Stomach (tissue), 9 donors: ENCODE results near the gene H3-3A. TPM values are rescaled to one million over a fixed set of nuclear protein-coding genes. Genes with fewer than 3 reads are reported as not detected.

Experiments used
- DNase-seq, 2 donors: peaks; one replicate each; pipeline versions ENCODE4 v3.0.0 to v3.0.0-alpha.2; 2013 to 2019
- H3K27ac ChIP-seq, 5 donors: fragments of 200-600 bp in 4 of 5; sonication (generic) in 4 of 5; one replicate each; pipeline ENCODE4 v1.5.1; 2013 to 2019; ENCODE audit warnings: mild to moderate bottlenecking in 1 of 5, moderate library complexity in 1 of 5
- H3K27me3 ChIP-seq, 3 donors: fragments of 200-600 bp; sonication (generic); one replicate each; pipeline ENCODE4 v1.5.1; 2017 to 2019; ENCODE audit warnings: mixed run types in 1 of 3
- H3K36me3 ChIP-seq, 4 donors: fragments of 200-600 bp; sonication (generic); 1 replicate in 3 of 4; 2 replicates in 1 of 4; pipeline ENCODE4 v1.5.1; 2016 to 2019
- H3K4me1 ChIP-seq, 4 donors: fragments of 200-600 bp; sonication (generic); one replicate each; pipeline ENCODE4 v1.5.1; 2016 to 2019
- H3K4me3 ChIP-seq, 4 donors: fragments of 200-600 bp; sonication (generic) in 3 of 4; one replicate each; pipeline ENCODE4 v1.5.1; 2016 to 2019; ENCODE audit warnings: mild to moderate bottlenecking in 1 of 4
- H3K9me3 ChIP-seq, 4 donors: fragments of 200-600 bp; sonication (generic); one replicate each; pipeline ENCODE4 v1.5.1; 2016 to 2019
- EP300 ChIP-seq: sonication (generic); formaldehyde crosslinking; IDR thresholded peaks from one replicate; pipeline ENCODE4 v1.6.1; 2017; ENCODE audit warnings: antibody characterized with exemption
- POLR2A ChIP-seq, 4 donors: fragments of 450-650 bp; IDR thresholded peaks; one replicate each; pipeline ENCODE4 v1.6.1; 2016; ENCODE audit warnings: antibody characterized with exemption in 4 of 4, control low read depth in 2 of 4, mild to moderate bottlenecking in 1 of 4, moderate library complexity in 1 of 4
- POLR2AphosphoS5 ChIP-seq, 3 donors: sonication (generic); formaldehyde crosslinking; IDR thresholded peaks; one replicate each; pipeline ENCODE4 v1.6.1; 2016; ENCODE audit warnings: antibody characterized with exemption in 3 of 3
- WGBS, 5 donors: extraction: QIAGEN DNeasy Blood & Tissue Kit in 3 of 5; methylation state at CpG; one replicate each; pipeline versions ENCODE4 v1.1.5 to v1.1.7; 2013 to 2018; 5-methylcytosine and 5-hydroxymethylcytosine counted together
- intact Hi-C: fragments of 100-400 bp; cut with DNase I; formaldehyde crosslinking; loops from one replicate; pipeline ENCODE4 v1.15.1; 2023; ENCODE audit warnings: low total_unique reads
- polyA plus RNA-seq, 3 donors: library from polyadenylated mRNA; stranded (reverse); fragments of 200-250 nt; gene quantifications; one replicate each; pipeline ENCODE4 v1.2.3, GENCODE V29; 2013
- total RNA-seq, 5 donors: library from RNA; depleted of rRNA; stranded (reverse); fragments of >200 nt; gene quantifications; one replicate each; pipeline versions ENCODE4 v1.1.0 to v1.2.3, GENCODE V29; 2014 to 2016
- TF ChIP-seq, protein P1 (sequence below), 7 experiments: fragments of 450-650 bp in 4 of 7; fragments of 200-600 bp in 3 of 7; sonication (generic) in 3 of 7; IDR thresholded peaks; one replicate each; pipeline ENCODE4 v1.5.1; 2016 to 2019; ENCODE audit warnings: antibody characterized with exemption in 7 of 7, control low read depth in 2 of 7, mild to moderate bottlenecking in 1 of 7
- donor health status: healthy with polysubstance abuse.
- donor health status: Bipolar disorder and iron deficiency.
- donor health status: healthy.

Gene H3-3A
- total and polyA plus RNA-seq, 8 donors = 30.7 to 995 (median 413) TPM

- Histone ChIP-seq H3K36me3 (no peaks in the 10 kb centered on the region), H3K4me1 (no peaks in the 10 kb centered on the region), H3K27me3 (no peaks in the 10 kb centered on the region), H3K27ac (no peak overlapping the region), H3K4me3 (no peak overlapping the region), H3K9me3 (no peaks in the 10 kb centered on the region)
- intact Hi-C loops = no loop called here
- 35 to 52% (median 47%) methylated on average over 3 of the region's 3 CpGs for WGBS, 5 donors
- no peak for TF ChIP-seq EP300
- TF ChIP-seq, protein P1, sequence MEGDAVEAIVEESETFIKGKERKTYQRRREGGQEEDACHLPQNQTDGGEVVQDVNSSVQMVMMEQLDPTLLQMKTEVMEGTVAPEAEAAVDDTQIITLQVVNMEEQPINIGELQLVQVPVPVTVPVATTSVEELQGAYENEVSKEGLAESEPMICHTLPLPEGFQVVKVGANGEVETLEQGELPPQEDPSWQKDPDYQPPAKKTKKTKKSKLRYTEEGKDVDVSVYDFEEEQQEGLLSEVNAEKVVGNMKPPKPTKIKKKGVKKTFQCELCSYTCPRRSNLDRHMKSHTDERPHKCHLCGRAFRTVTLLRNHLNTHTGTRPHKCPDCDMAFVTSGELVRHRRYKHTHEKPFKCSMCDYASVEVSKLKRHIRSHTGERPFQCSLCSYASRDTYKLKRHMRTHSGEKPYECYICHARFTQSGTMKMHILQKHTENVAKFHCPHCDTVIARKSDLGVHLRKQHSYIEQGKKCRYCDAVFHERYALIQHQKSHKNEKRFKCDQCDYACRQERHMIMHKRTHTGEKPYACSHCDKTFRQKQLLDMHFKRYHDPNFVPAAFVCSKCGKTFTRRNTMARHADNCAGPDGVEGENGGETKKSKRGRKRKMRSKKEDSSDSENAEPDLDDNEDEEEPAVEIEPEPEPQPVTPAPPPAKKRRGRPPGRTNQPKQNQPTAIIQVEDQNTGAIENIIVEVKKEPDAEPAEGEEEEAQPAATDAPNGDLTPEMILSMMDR (IDR thresholded peaks at IDR 0.05) = no peak
- TF ChIP-seq POLR2AphosphoS5 (IDR thresholded peaks at IDR 0.05) = no peak
- no peak for TF ChIP-seq POLR2A (IDR thresholded peaks at IDR 0.05)
- peak in 1 of 2 donors; percentile 19 for DNase-seq
Observed at GRCh38 chr1:226021401-226021800, 41.1 kb upstream of the H3-3A start.

- intact Hi-C loops = no loop called here
- WGBS, 5 donors = 22 to 50% (median 38%) methylated on average over 2 of the region's 2 CpGs
- Histone ChIP-seq H3K9me3 (no peaks in the 10 kb centered on the region), H3K36me3 (no peaks in the 10 kb centered on the region), H3K4me1 (no peaks in the 10 kb centered on the region), H3K27me3 (no peaks in the 10 kb centered on the region), H3K4me3 (no peak overlapping the region), H3K27ac (no peak overlapping the region)
- DNase-seq = no peak
- TF ChIP-seq POLR2A (IDR thresholded peaks at IDR 0.05) (no peak), EP300 (no peak), POLR2AphosphoS5 (IDR thresholded peaks at IDR 0.05) (no peak)
- TF ChIP-seq, protein P1 (IDR thresholded peaks at IDR 0.05) = no peak
Observed at GRCh38 chr1:226021801-226022200, 40.7 kb upstream of the H3-3A start.

DNA sequence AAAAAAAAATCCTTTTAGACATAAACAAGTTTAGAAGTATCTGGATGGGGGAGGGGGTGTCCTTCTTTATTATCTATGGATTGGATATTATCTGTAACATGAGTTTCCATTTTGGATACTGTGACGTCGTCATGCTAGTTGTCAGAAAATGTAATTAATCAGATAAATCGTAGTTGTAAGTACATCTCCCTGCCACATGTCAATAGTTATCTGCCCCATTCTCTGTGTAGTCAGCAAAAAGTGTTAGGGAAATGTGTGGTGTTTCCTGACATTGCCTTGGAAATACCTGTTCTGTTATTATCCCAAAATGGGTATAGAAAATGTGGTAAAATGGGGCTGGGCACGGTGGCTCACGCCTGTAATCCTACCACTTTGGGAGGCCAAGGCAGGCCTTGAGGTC lies 38.8 kb upstream of the H3-3A start:
- Histone ChIP-seq H3K27ac (no peak overlapping the region), H3K27me3 (no peaks in the 10 kb centered on the region), H3K9me3 (no peaks in the 10 kb centered on the region), H3K36me3 (no peaks in the 10 kb centered on the region), H3K4me3 (no peak overlapping the region), H3K4me1 (peaks cover 0 to 9% (median 0%) of the 10 kb centered on the region in 4 donors)
- 78 to 89% (median 79%) methylated on average over 5 of the region's 5 CpGs for WGBS, 5 donors
- no peak for DNase-seq
- intact Hi-C loops = no loop called here
- TF ChIP-seq POLR2AphosphoS5 (IDR thresholded peaks at IDR 0.05) (no peak), POLR2A (IDR thresholded peaks at IDR 0.05) (no peak), EP300 (no peak)
- TF ChIP-seq, protein P1 (IDR thresholded peaks at IDR 0.05) = no peak

GRCh38 chr1:226026833-226027232 lies 35.7 kb upstream of the H3-3A start:
- TF ChIP-seq POLR2AphosphoS5 (IDR thresholded peaks at IDR 0.05) = no peak
- TF ChIP-seq POLR2A (IDR thresholded peaks at IDR 0.05) = no peak
- TF ChIP-seq EP300 = no peak
- TF ChIP-seq, protein P1 (IDR thresholded peaks at IDR 0.05) = no peak
- 60 to 66% (median 64%) methylated on average over 2 of the region's 2 CpGs for WGBS, 5 donors
- H3K9me3 ChIP-seq = no peaks in the 10 kb centered on the region
- H3K27me3 ChIP-seq = no peaks in the 10 kb centered on the region
- no peak overlapping the region for H3K27ac ChIP-seq
- no peak overlapping the region for H3K4me3 ChIP-seq
- no peak for DNase-seq
- peaks cover 0 to 19% (median 0%) of the 10 kb centered on the region in 4 donors for H3K4me1 ChIP-seq
- intact Hi-C loops = no loop called here
- no peaks in the 10 kb centered on the region for H3K36me3 ChIP-seq
